DMS 273 (cell line): ENCODE results near the gene TTC13.

Experiments used
- DNase-seq: peaks from one replicate; lab custom pipeline; 2025; ENCODE audit not compliant: unreplicated experiment; lab: John Stamatoyannopoulos, UW

Gene TTC13

GRCh38 chr1:230909974-230910754 is 68.5 kb downstream of the TTC13 start:
- DNase-seq = no peak

GRCh38 chr1:230907472-230908205 is 71.0 kb downstream of the TTC13 start:
- no peak for DNase-seq

- DNase-seq = no peak
Observed at GRCh38 chr1:230906226-230906625, 72.4 kb downstream of the TTC13 start.

GRCh38 chr1:230905733-230906132 is 72.9 kb downstream of the TTC13 start:
- no peak for DNase-seq

GRCh38 chr1:230902349-230902923 is 76.2 kb downstream of the TTC13 start:
- DNase-seq = no peak

- peak; percentile 12 for DNase-seq
Observed at GRCh38 chr1:230901671-230902070, 77.0 kb downstream of the TTC13 start.

- no peak for DNase-seq
Observed at GRCh38 chr1:230900984-230901383, 77.7 kb downstream of the TTC13 start.

- no peak for DNase-seq
Observed at GRCh38 chr1:230899841-230900251, 78.8 kb downstream of the TTC13 start.

- no peak for DNase-seq
Observed at GRCh38 chr1:230898748-230899147, 79.9 kb downstream of the TTC13 start.

- DNase-seq = no peak
Observed at GRCh38 chr1:230898144-230898543, 80.5 kb downstream of the TTC13 start.

GRCh38 chr1:230896779-230897178 is 81.9 kb downstream of the TTC13 start:
- DNase-seq = peak; percentile 26

GRCh38 chr1:230895452-230895851 is 83.2 kb downstream of the TTC13 start:
- DNase-seq = no peak

GRCh38 chr1:230894664-230895063 is 84.0 kb downstream of the TTC13 start:
- no peak for DNase-seq

- DNase-seq = no peak
Observed at GRCh38 chr1:230894032-230894431, 84.6 kb downstream of the TTC13 start.

GRCh38 chr1:230892018-230892491 is 86.6 kb downstream of the TTC13 start:
- DNase-seq = no peak

GRCh38 chr1:230891413-230891812 is 87.2 kb downstream of the TTC13 start:
- DNase-seq = no peak

- DNase-seq = no peak
Observed at GRCh38 chr1:230884646-230885045, 94.0 kb downstream of the TTC13 start.

- no peak for DNase-seq
Observed at GRCh38 chr1:230883967-230884366, 94.7 kb downstream of the TTC13 start.

- DNase-seq = no peak
Observed at GRCh38 chr1:230879778-230880177, 98.9 kb downstream of the TTC13 start.

- DNase-seq = peak; percentile 60
Observed at GRCh38 chr1:230878591-230878990, 100.1 kb downstream of the TTC13 start.

- DNase-seq = no peak
Observed at GRCh38 chr1:230877924-230878590, 100.6 kb downstream of the TTC13 start.
